Measurements from ENCODE around the gene HCAR2. TPM values are rescaled to one million over a fixed set of nuclear protein-coding genes. Genes with fewer than 3 reads are reported as not detected.
"Not testable (repeated sequence)": the region's sequence is repeated elsewhere in the genome, so short reads cannot be mapped to it uniquely, and the experiment has no call there.

HCAR2 gene
- total RNA-seq, 1 donor from 2014 or later, result not detected

DNA sequence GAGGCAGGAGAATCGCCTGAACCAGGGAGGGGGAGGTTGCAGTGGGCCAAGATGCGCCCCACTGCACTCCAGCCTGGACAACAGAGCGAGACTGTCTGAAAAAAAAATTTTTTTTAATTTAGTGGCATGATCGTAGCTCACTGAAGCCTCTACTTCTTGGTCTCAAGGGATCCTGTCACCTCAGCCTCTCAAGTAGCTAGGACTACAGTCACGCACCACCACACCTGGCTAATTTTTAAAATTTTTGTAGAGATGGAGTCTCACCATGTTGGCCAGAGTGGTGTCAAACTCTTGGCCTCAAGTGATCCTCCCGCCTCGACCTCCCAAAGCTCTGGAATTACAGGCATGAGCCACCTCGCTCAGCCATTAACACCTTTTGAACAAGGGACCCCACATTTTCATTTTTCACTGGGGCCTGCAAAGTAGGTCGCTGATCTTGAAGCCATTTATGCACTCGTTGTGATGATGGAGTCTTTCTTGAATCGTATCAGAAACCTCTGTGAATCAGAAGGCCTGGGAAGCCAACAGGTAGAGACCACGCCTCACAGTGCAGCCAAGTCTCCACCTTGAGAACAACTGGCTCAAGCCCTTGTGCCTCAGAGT is 21.6 kb upstream of the HCAR2 start:
- CTCF ChIA-PET, result interaction anchor here (0.5 to 1.0 kb wide), 2 partner anchors 28 to 1628 kb away, joined by 3 read pairs; partner anchors contain the start of gene DENR
- DNase-seq, result no peak
- H3K4me3 Mint-ChIP-seq, result peak overlapping the region; percentile 59
- no peaks in the 10 kb centered on the region for H3K27me3 Mint-ChIP-seq
- H3K4me1 Mint-ChIP-seq, result peaks cover 44% of the 10 kb centered on the region
- no peaks in the 10 kb centered on the region for H3K9me3 Mint-ChIP-seq
- peak overlapping the region; percentile 79 for H3K27ac Mint-ChIP-seq
- TF ChIP-seq, protein P1, sequence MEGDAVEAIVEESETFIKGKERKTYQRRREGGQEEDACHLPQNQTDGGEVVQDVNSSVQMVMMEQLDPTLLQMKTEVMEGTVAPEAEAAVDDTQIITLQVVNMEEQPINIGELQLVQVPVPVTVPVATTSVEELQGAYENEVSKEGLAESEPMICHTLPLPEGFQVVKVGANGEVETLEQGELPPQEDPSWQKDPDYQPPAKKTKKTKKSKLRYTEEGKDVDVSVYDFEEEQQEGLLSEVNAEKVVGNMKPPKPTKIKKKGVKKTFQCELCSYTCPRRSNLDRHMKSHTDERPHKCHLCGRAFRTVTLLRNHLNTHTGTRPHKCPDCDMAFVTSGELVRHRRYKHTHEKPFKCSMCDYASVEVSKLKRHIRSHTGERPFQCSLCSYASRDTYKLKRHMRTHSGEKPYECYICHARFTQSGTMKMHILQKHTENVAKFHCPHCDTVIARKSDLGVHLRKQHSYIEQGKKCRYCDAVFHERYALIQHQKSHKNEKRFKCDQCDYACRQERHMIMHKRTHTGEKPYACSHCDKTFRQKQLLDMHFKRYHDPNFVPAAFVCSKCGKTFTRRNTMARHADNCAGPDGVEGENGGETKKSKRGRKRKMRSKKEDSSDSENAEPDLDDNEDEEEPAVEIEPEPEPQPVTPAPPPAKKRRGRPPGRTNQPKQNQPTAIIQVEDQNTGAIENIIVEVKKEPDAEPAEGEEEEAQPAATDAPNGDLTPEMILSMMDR (IDR thresholded peaks at IDR 0.05), result no peak
- no peaks in the 10 kb centered on the region for H3K36me3 Mint-ChIP-seq (ENCODE audit: low read depth)
- ATAC-seq (ENCODE audit: low read depth), result peak; percentile 79
- intact Hi-C loops (cut with micrococcal nuclease), result loop anchor here (2.0 kb wide), 1 partner anchor 78 kb away; no protein-coding TSS in a partner anchor
- POLR2A ChIA-PET, result interaction anchor here (0.6 to 1.3 kb wide), 2 partner anchors 50 to 224 kb away, joined by 5 to 11 read pairs; partner anchors contain the start of genes CCDC62 and ZCCHC8

DNA sequence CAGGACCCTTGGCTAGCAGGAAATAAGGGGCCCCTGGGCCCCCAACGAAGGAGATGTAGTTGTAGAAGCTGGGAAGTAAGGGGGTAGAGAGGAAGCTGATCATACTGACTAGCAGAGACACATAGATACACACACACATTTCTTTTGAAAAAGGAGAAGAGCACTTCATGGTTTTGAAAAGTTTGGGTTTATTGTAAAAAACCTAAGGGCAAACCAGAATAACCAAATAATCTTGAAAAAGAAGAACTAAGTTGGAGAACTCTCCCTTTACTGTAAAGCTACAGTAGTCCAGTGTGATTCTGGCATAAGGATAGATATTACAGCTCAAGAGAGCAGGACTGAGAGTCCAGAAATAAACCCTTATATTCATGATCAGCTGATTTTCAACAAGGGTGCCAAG is 19.2 kb upstream of the HCAR2 start:
- intact Hi-C loops (cut with micrococcal nuclease), result no loop called here
- DNase-seq, result no peak
- TF ChIP-seq, protein P1 (IDR thresholded peaks at IDR 0.05), result no peak
- POLR2A ChIA-PET, result no interaction called here
- Mint-ChIP-seq H3K4me1 (peaks cover 44% of the 10 kb centered on the region), H3K27me3 (peaks cover 6% of the 10 kb centered on the region), H3K36me3 (ENCODE audit: low read depth) (no peaks in the 10 kb centered on the region), H3K4me3 (no peak overlapping the region), H3K9me3 (no peaks in the 10 kb centered on the region), H3K27ac (peak overlapping the region; percentile 31)
- CTCF ChIA-PET, result no interaction called here
- no peak for ATAC-seq (ENCODE audit: low read depth)

DNA sequence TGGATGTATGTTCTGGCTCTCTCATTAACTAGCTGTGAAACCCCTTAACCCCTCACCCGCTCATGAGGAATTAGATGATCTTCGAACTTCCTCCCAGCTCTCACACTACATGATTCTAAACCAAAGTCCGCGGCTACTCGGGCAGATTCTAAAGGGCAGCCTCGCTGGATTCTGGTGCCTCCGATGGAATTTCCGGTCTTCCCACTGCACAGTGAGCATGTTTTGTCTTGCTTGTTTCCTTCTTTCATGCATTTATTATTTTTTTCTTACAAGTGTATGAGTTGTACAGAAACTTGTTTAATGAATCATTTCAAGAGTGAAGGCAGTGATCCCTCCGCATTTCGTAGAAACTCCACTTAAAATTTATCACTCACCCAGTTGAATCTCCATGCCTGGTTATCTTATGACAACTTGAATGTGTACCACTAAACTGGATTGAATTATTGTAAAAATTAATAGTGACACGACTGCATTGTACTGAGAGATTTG is 17.9 kb upstream of the HCAR2 start:
- intact Hi-C loops (cut with micrococcal nuclease), result no loop called here
- H3K27ac Mint-ChIP-seq, result no peak overlapping the region

DNA sequence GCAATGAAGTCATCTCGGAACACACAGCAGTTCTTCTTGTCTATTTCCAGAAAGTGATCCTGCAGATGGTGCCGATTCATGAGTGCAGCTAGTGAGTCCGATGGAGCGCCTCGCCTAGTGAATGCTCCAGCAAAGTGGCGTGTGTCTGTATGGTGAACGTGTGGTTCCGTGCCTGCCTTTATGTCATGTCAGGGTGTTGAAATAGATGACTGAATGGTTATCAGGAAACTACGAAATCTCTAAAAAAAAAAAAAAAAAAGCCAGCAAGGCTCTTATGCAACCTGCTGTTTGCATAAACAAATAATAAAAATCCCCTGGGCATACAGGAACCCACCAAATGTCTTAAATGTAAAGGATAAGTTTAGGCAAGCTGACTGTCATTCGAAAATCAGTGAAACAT is 13.5 kb upstream of the HCAR2 start, which contains the start of gene HCAR3:
Gene HCAR3 (minus strand): TSS at position 154 of the 400 bp plus-strand sequence. CDS start 74 bp downstream, at position 80.
- ATAC-seq (ENCODE audit: low read depth); H3K36me3 Mint-ChIP-seq (ENCODE audit: low read depth); H3K27ac Mint-ChIP-seq; POLR2A ChIA-PET; DNase-seq; CTCF ChIA-PET; intact Hi-C loops (cut with micrococcal nuclease); H3K9me3 Mint-ChIP-seq; H3K4me3 Mint-ChIP-seq; H3K27me3 Mint-ChIP-seq: not testable (repeated sequence)
- H3K4me1 Mint-ChIP-seq, result peaks cover 18% of the 10 kb centered on the region

More for the DNA sequence above, 17.9 kb upstream of the HCAR2 start:
- peaks cover 6% of the 10 kb centered on the region for H3K27me3 Mint-ChIP-seq
- ChIA-PET POLR2A (interaction anchor here (0.5 kb wide), 1 partner anchor 321 kb away, joined by 3 read pairs; no protein-coding TSS in a partner anchor), CTCF (no interaction called here)
- ATAC-seq (ENCODE audit: low read depth) (no peak), DNase-seq (no peak)
- no peak overlapping the region for H3K4me3 Mint-ChIP-seq
- TF ChIP-seq, protein P1 (IDR thresholded peaks at IDR 0.05), result no peak
- no peaks in the 10 kb centered on the region for H3K9me3 Mint-ChIP-seq
- H3K36me3 Mint-ChIP-seq (ENCODE audit: low read depth), result no peaks in the 10 kb centered on the region
- H3K4me1 Mint-ChIP-seq, result peaks cover 43% of the 10 kb centered on the region

DNA sequence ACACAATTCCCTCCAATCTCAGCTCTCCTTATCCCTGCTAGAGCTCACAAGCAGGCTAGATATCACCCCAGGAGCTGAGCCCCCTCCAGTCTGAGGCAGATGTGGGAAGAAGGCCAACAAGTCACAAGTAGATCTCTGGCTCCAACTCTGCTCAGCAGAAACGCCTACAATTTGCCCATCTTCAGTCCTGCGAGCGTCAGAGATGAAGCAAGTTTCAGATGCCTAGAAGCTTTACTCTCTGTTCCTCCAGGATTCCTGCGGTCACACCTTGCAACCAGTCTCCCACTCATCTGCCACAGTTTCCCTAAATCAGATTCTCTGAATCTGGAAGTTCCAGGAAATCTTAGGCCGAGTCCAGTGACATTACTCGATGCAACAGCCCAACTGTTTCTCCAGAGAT is 12.1 kb upstream of the HCAR2 start:
- DNase-seq; H3K36me3 Mint-ChIP-seq (ENCODE audit: low read depth); H3K4me3 Mint-ChIP-seq; H3K27ac Mint-ChIP-seq; POLR2A ChIA-PET; CTCF ChIA-PET; ATAC-seq (ENCODE audit: low read depth); H3K27me3 Mint-ChIP-seq; intact Hi-C loops (cut with micrococcal nuclease); H3K9me3 Mint-ChIP-seq: not testable (repeated sequence)
- H3K4me1 Mint-ChIP-seq, result peaks cover 15% of the 10 kb centered on the region

DNA sequence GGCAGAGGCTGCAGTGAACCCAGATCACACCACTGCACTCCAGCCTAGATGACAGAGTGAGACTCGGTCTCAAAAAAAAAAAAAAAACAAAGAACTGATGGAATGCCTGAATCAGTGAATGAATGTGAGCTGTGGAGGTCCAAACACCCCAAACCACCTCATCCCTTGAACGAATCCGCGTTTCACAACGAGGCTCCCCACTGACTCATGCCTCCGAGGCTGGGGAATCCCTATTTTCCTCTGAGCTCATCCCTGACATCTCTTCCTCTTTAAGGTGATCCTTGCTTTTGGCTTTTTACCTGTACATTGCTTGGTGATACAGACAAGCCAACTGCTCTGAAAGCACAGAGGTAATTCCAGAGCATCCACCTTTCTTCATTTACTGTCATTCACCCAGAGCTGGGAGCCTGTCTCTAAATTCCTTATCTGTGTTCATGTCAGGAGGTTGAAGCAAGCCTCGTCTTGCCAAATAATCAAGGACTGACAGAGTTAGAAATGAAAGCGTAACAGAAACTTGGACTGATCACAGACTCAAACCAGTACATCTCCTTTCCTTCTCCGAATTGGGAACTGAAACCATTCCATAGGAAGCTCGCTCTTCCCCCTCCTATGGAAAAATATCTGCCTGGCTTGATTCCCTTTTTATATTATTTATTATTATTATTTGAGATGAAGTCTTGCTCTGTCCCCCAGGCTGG is 10.5 kb upstream of the HCAR2 start:
- H3K9me3 Mint-ChIP-seq; intact Hi-C loops (cut with micrococcal nuclease); CTCF ChIA-PET; H3K36me3 Mint-ChIP-seq (ENCODE audit: low read depth); ATAC-seq (ENCODE audit: low read depth); H3K4me3 Mint-ChIP-seq; H3K27ac Mint-ChIP-seq; POLR2A ChIA-PET; DNase-seq; H3K27me3 Mint-ChIP-seq: not testable (repeated sequence)
- peaks cover 12% of the 10 kb centered on the region for H3K4me1 Mint-ChIP-seq

DNA sequence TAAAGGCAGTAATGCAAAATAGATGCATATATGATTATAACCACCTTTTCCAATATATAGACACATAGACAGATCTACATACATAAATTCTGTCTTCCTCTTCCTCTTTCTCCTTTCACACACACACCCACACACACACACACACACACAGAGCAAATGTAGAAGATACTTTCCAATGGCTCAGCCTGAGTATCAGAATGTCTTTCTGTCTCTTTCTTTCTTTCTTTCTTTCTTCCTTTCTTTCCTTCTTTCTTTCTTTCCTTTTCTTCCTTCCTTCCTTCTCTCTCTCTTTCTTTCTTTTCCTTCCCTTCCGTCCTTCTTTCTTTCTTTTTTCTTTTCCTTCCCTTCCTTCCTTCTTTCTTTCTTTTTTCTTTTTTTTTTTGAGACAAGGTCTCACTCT is 8.1 kb upstream of the HCAR2 start:
- DNase-seq; H3K4me3 Mint-ChIP-seq; H3K36me3 Mint-ChIP-seq (ENCODE audit: low read depth); H3K4me1 Mint-ChIP-seq; ATAC-seq (ENCODE audit: low read depth); H3K27me3 Mint-ChIP-seq; CTCF ChIA-PET; H3K9me3 Mint-ChIP-seq; intact Hi-C loops (cut with micrococcal nuclease); H3K27ac Mint-ChIP-seq: not testable (repeated sequence)
- POLR2A ChIA-PET, result interaction anchor here (0.7 kb wide), 1 partner anchor 36 kb away, joined by 5 read pairs; no protein-coding TSS in a partner anchor

DNA sequence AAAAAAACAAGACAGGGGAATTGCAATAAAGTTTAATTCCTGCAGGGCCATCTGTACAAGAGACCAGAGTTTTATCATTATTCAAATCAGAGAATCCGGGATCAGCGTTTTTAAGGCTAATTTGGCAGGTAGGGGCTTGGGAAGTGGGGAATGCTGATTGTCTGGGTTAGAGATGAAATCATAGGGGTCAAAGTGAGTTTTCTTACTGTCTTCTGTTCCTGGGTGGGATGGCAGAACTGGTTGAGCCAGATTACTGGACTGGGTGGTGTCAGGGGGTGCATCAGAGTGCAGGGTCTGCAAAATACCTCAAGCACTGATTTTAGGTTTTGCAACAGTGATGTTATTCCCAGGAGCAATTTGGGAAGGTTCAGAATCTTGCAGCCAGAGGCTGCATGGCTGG is 7.2 kb upstream of the HCAR2 start:
- POLR2A ChIA-PET; H3K4me1 Mint-ChIP-seq; DNase-seq; H3K9me3 Mint-ChIP-seq; H3K4me3 Mint-ChIP-seq; H3K36me3 Mint-ChIP-seq (ENCODE audit: low read depth); intact Hi-C loops (cut with micrococcal nuclease); H3K27me3 Mint-ChIP-seq; H3K27ac Mint-ChIP-seq; ATAC-seq (ENCODE audit: low read depth): not testable (repeated sequence)
- CTCF ChIA-PET, result interaction anchor here (0.7 kb wide), 1 partner anchor 13 kb away, joined by 3 read pairs; no protein-coding TSS in a partner anchor

DNA sequence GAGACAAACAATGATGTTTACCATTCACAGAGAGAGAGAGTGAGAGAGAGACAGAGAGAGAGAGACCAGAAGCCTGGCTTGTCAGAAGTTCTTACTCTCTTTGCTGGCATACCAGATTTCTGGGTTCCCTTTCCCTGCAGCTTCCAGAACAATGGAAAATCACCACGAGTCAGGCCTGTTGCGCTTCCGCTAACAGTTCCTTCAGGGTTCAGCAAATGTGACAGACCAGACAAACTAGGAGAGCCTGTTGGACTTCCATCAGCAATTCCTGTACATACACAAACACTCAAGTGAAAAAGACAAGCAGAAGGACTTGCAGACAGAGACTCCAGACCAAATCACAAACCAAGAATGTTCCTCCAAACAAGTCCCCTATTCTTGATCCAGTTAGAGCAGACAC is 6.1 kb upstream of the HCAR2 start:
- H3K36me3 Mint-ChIP-seq (ENCODE audit: low read depth); DNase-seq; H3K4me3 Mint-ChIP-seq; H3K9me3 Mint-ChIP-seq; H3K4me1 Mint-ChIP-seq; CTCF ChIA-PET; ATAC-seq (ENCODE audit: low read depth); intact Hi-C loops (cut with micrococcal nuclease); POLR2A ChIA-PET; H3K27ac Mint-ChIP-seq; H3K27me3 Mint-ChIP-seq: not testable (repeated sequence)
